ENCODE measurements around the gene ZNF526.

DNA sequence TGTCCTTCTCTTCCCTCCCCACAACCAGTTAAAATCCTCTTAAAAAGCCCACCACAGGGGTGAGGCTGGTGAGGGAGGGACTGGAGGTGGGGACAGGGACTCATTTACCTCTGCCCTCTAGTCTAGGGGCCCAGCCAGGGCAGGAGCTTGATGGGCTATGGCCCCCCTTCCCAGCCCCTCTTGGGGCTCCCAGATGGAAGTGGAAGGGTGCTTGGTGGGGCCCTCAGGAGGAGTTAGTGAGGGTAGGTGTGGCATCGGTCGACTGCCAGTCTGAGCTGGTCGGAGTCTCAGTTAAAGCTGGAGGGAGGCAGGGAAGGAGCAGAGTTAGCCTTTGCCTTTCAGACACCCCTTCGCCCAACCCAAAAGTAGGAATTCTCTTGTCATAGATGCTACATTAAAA, 10.5 kb downstream of the ZNF526 start:
- TF ChIP-seq POLR2AphosphoS5 (IDR thresholded peaks at IDR 0.05; ENCODE audit: low read depth, low read length) (no peak), POLR2A (IDR thresholded peaks at IDR 0.05; ENCODE audit: low read depth, low read length) (no peak)
